H1 (cell line): ENCODE measurements around the gene EDEM2. TPM values are rescaled to one million over a fixed set of nuclear protein-coding genes. Genes with fewer than 3 reads are reported as not detected.

Source experiments
- ASH2L ChIP-seq: fragments of 200-600, 300-600 bp; sonication (generic); IDR thresholded peaks from one replicate; pipeline ENCODE4 v1.7.1; 2017; ENCODE audit warnings: low read length
- KDM5A ChIP-seq: fragments of 200-600 bp; IDR thresholded peaks from 2 replicates; pipeline ENCODE4 v1.7.1; 2012; ENCODE audit warnings: mild to moderate bottlenecking, low read length, inconsistent platforms, mixed read lengths
- polyA plus RNA-seq, 7 experiments: library from polyadenylated mRNA; depleted of rRNA in 3 of 7; stranded (reverse) in 5 of 7; unstranded in 2 of 7; fragments of >200 nt in 5 of 7; fragments of 200-250 nt in 2 of 7; gene quantifications; 1 replicate in 5 of 7; 2 replicates in 1 of 7; 4 replicates in 1 of 7; pipeline versions ENCODE4 v1.2.1 to v1.2.3, GENCODE V29; 2011 to 2013; ENCODE audit warnings: missing spikeins in 2 of 7, mixed read lengths in 2 of 7
- total RNA-seq: library from RNA; stranded (reverse); fragmentation: NEBNext Ultra II Directional; extraction: Animal tissue kit (Norgen Biotek cat#: 25700); gene quantifications from 2 replicates; pipeline ENCODE4 v1.2.1, GENCODE V29; 2021

The EDEM2 gene
- total and polyA plus RNA-seq, 2 of the 8 experiments (the other 6 are each of a cell fraction or from before 2014, with no cell fraction given) = 15.2 to 19.6 TPM

DNA sequence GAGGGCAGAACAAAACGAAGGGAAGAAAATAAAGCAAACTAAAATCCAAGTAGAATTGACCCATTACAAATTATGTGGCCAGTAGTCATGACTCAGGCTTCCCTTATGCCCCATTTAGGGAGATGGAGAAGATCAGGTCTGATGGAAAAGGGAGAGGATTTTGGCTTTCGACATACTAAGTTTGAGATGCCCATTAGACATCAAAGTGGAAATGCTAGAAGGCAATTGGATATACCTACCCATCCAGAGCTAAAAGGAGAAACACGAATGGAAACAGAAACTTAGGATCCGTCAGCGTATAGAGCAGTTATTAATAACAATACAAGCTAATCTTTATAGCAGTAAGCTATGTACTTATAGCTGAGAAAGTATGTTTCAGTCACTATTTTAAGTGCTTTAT is 59.3 kb downstream of the EDEM2 start (continued):
- no peak for TF ChIP-seq KDM5A
- TF ChIP-seq ASH2L = no peak
